GM19438 (cell line): Measurements from ENCODE around the gene SP2.

Experiments
- ATAC-seq: cut with Tn5 transposase; IDR thresholded peaks from one replicate; pipeline ENCODE4 v1.9.1; 2021; ENCODE audit warnings: low read depth; ENCODE audit not compliant: unreplicated experiment

SP2 gene

GRCh38 chr17:47946516-47946915 lies 50.5 kb downstream of the SP2 start:
- ATAC-seq, result no peak

DNA sequence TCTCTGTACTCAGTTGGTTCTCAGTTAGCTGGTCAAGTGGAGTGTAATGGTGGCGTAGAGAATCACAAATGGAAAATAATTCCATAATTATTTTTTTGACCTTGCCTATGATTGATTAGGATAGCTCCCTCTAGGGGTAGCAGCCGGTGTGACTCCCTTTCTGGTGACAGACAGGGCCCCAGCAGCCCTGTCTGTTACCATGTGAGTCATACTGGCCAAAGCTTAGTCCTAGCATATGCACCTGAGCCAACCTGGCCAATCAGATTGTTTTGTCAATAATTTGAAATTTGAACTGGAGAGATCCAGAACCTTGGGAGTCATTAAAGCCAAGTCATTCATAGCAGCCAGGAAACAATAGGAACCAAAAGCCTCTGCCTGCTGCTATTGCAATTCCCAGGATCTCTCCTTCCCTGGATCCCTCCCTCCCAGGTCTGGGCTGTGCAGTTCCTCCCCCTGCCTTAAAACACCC lies 50.9 kb downstream of the SP2 start:
- no peak for ATAC-seq

DNA sequence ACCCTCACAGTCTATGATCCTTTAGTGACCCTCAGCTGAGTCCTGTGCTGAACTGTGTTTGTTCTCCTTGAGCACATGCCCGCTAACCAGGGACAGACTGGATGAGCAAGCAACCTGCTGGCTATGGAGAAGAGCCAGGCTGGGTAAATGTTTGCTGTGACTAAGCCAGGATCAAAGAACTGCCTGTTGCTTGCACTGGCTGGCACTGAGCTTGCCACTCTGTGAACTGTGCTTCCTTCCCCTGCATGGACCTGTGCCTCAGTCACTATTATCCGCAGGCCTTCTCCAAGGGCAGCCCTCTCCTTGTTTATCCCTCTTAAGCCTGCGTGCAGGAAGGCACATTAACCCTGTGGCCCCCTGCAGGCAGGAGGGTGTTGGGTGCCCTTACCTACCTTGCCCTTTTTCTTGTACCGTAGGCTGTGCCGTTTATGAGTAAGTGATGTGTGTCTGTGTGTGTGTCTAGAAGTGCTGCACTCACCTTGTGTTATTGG lies 52.7 kb downstream of the SP2 start:
- ATAC-seq, result no peak

DNA sequence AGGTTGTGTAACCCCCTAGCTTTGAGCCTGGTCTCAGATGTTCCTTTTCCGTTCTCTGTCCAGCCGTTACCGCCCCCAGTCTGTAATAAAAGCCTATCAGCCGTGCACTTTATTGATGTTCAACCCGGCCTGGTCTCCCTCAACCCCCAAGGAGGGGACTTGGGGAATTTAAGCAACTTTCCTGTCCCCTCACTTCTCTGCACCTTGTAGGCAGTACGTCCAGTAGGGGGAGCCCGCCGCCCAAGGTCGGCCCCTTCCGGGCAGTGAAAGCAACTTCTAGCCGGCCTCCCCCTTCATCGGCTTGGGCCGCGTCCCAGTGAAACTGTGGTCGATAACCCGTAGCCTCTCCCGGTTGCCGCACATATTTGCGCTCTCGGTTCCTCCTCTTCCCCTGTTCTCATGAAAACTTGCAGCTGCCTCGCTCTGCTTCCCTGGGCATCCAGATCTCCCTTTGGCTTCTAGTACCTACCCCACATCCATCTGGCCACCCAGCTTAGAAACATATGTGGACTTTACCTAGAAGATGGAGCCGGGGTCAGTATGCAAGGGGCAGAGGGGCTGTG lies 53.2 kb downstream of the SP2 start:
- no peak for ATAC-seq

DNA sequence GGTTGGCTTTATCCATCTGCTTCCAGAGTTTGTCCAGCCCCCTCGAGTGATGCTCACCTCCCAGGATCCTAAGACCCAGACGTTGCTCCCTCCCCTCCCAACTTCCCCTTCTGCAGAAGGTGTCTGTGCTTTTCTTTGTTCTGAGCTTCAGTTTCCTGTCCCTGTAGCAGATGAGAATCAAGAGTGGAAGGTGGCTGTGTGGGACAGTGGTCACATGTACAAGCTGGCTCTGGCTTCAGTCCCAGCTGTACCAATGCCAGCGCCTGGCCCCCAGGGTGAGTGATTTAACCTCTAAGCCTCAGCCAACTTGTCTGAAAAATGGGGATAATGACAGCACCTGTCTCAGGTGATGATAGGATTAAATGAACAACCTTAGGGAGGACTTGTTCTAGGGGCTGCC lies 53.9 kb downstream of the SP2 start:
- no peak for ATAC-seq

DNA sequence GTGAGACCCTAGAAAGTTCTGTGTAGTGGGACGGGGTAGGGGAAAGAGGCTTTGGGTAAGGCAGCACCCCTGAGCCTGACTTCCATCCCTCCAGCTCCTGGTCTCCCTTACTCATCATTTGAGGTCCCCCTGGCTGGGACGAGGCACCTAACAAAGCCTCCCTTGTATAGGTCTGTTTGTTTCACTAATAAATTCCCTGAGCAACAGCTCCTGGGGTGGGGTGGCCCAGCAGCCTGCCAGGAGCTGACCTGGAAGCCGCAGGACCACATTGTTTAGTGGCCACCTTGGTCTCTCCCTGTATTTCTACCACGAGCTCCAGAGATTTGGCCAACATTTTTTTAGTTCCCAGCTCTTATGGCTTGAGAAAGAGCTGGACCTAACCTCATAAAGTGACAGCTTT lies 54.4 kb downstream of the SP2 start:
- no peak for ATAC-seq

DNA sequence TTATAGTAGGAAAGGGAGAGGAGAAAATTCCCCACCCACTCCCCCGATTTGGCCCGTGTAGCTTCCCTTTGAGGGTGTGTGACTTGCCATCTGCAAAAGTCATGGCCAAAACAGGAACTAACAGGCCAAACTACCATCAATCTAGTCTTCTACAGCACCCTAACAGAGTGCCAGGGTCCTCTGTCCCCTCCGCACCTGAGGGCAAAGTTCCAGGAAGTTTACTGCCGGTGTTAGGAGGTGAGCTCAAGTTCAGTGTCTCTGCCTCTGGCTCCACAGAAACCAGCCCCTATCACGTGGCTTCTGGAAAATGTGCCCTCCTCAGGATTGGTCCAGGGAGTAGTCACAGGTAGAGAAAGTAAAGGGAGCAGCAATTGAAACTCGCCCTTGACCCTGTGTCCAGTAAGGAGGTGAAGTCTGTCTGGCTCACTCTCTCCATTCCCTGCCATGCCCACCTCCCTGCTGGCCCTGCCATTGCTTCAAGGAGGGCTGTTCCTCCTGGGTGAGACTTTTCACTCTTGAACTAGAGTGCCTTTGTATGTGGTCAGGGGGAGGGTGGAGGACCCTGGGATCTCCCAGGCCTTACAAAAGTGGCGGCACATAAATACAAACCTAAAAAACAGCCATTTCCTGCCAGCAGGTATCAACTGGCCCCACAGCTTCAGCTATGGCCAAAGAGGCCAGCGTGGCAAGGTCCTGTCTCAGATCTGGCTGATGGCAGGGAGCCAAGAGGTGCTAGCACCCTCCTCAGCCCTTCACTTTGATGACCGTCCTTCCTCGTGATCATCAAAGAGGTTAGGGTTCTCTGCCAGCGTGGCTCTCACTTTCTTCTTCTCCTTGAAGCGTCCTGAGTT lies 56.4 kb downstream of the SP2 start:
- no peak for ATAC-seq

DNA sequence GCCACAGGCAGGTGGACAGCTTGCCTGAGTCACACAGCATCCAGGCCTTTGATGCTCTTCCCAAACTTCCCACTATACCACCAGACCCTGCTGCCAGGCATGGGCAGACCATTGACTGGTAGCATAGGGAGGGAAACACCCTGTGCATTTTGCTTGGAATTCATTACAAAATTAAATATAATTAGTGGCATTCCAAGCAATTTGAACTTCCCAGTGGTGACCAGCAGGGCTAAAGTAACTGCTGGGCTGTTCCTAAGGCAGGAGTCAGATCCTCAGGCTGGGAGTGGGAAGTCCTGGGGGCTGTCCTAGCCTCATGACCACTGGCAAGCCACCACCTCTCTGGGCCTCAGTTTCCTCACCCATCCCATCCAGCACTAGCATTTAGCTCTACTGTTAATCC lies 57.9 kb downstream of the SP2 start:
- no peak for ATAC-seq

DNA sequence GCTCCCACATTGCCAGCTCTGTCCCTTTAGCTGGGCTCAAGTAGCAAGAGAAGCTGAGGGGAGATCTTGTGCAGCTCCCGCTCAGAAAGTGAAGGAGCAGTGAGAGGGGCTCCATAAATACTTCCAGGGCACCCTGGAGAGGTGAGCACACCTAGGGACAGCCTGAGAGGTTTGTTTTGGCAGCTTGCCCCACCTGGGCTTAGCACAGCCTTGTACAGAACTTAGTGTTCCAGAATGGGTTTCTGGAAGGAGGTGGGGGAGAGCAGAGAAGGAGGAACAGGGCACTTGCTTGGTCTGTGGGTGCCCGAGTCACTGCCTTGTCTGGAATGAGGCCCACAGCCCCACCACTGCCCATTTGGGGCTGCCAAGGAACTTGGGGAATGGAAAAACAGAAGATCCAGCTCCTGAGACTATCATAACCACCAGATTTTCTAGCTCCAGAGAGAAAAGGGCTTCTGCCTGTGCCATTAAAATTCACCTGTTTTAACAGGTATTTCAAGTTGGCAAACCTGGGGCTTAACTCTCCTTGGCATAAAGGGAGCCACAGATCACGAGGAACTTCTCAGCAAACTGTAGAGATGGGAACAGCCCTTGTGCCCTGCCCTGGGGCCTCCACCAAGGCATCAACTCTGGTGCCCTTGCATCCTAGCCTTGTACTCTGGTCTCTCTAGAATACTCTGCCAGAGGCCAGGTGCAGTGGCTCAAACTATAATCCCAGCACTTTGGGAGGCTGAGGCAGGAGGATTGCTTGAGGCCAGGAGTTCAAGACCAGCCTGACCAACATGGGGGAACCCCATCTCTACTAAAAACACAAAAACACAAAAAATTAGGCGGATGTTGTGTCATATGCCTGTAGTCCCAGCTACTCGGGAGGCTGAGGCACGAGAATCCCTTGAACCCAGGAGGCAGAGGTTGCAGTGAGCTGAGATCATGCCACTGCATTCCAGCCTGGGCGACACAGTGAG lies 59.7 kb downstream of the SP2 start:
- ATAC-seq, result no peak

GRCh38 chr17:47956791-47957590 lies 61.0 kb downstream of the SP2 start:
- no peak for ATAC-seq

- ATAC-seq, result no peak
Measured at GRCh38 chr17:47957591-47958490, 61.8 kb downstream of the SP2 start, which contains the start of gene PRR15L. TSS of gene PRR15L (minus strand) at chr17:47957883. CDS start at chr17:47953234, 4,649 bp downstream.

DNA sequence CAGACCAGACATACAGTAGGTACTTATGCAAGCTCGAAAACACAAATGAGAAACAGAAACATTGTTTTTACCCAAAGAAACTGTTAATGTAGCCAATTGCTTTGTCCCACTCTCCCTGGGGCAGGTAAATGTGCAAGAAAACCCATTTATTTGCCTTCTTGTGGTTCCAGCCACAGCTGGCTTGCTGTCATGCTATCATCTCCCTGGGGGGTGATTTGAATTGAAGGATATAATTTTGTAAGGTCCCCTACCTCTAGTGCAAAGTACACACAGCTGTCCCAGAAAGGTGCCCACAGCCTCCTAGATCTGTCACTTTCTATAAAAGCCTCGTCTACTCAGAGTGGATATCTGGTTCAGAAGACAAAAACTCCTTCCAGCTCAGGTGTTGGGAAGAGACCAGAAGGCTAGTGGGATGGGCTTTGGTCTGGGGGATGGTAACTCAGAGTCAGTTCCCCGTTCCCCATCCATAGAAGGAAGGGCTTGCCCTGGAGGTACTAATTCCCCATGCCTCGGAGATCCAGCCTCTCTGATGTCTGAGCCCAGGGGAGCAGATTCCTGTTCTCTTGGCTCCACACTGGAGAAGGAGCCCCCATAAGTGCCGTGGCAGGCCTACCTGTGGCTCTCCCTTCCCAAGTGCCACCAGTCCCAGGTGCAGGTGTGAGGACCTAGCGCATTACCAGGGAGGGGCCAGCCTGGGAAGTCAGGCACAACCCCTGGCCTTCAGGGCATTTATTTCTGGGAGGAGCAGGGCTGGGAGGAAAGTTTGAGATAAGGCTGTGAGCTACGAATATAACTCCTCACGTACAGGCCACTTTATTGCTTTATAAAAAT lies 64.0 kb downstream of the SP2 start:
- ATAC-seq, result no peak

GRCh38 chr17:47961406-47961805 lies 65.4 kb downstream of the SP2 start:
- ATAC-seq, result no peak

- ATAC-seq, result no peak
Measured at GRCh38 chr17:47962901-47963300, 66.9 kb downstream of the SP2 start.

DNA sequence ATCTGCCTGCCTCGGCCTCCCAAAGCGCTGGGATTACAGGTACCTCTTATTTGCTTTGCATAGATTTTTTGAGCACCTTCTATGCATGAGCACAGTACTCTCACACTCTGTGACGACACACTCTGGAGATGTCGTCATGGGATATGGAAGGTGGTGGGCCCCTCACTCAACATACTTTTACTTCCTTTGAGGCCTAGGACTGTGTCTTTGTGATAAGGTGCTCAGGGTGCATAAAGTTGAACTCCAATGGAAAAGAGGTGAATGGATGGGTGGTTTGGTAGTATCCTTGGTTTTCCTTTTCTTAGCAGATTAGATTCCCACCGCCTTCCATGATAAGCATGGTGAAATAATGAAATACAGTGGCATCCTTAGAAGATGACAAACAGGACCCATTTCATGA lies 68.8 kb downstream of the SP2 start:
- no peak for ATAC-seq

DNA sequence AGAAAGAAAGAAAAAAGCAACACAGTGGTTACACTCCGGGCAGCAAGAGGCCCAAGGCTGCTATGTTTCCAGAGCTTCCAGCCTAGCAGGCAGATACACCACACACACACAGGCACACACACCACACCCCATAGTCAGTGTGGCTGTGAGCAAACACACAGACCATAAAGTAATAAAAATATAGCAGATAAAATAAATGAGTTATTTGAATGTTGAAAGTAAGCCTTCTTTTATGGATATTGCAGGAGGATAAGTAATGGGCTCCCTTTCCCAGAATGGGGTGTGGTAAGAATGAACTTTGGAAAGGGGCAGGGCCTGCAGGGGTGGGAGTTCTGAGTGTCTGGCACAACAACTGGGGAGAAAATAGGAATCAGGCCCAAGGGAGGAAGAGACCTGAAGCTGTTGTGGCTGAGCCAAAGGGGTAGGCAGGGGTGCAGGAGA lies 70.1 kb downstream of the SP2 start:
- no peak for ATAC-seq

- no peak for ATAC-seq
Measured at GRCh38 chr17:47967607-47968252, 71.7 kb downstream of the SP2 start.

GRCh38 chr17:47968836-47969235 lies 72.8 kb downstream of the SP2 start:
- ATAC-seq, result no peak
